Kidney glomerular epithelial cell (primary cell): ENCODE results near the gene MMUT.
"Not testable (repeated sequence)": the region's sequence is repeated elsewhere in the genome, so short reads cannot be mapped to it uniquely, and the experiment has no call there.

Source experiments
- DNase-seq: peaks from one replicate; lab custom pipeline; 2025; lab: John Stamatoyannopoulos, UW

The MMUT gene

GRCh38 chr6:49462927-49463611, at the start of gene MMUT, which contains the start of gene CENPQ:
TSS of gene MMUT (minus strand) at chr6:49463253. CDS start at chr6:49459466, 3,787 bp downstream.
TSS of gene CENPQ (plus strand) at chr6:49463370. CDS start at chr6:49470177, 6,807 bp downstream.
- peak; percentile 93 for DNase-seq

- DNase-seq: no peak
These were observed 46.3 kb upstream of the MMUT start for GRCh38 chr6:49509342-49509741.

GRCh38 chr6:49506569-49507111, 43.6 kb upstream of the MMUT start:
- no peak for DNase-seq

- DNase-seq: no peak
These were observed 41.6 kb upstream of the MMUT start for GRCh38 chr6:49504666-49505065.

GRCh38 chr6:49499623-49500022, 36.6 kb upstream of the MMUT start, which contains the start of gene GLYATL3:
TSS of gene GLYATL3 (plus strand) at chr6:49499923. CDS start at chr6:49511991, 12,068 bp downstream.
- DNase-seq: no peak

- DNase-seq: no peak
These were observed 36.1 kb upstream of the MMUT start for GRCh38 chr6:49499126-49499525.

GRCh38 chr6:49497304-49497703, 34.3 kb upstream of the MMUT start:
- DNase-seq: no peak

GRCh38 chr6:49490633-49491032, 27.6 kb upstream of the MMUT start:
- DNase-seq: no peak

GRCh38 chr6:49483380-49483779, 20.3 kb upstream of the MMUT start:
- not testable (repeated sequence) for DNase-seq

- DNase-seq: not testable (repeated sequence)
These were observed 18.8 kb upstream of the MMUT start for GRCh38 chr6:49481846-49482245.

GRCh38 chr6:49479308-49479970, 16.4 kb upstream of the MMUT start:
- no peak for DNase-seq

- not testable (repeated sequence) for DNase-seq
These were observed 13.5 kb upstream of the MMUT start for GRCh38 chr6:49476564-49476963.

GRCh38 chr6:49468042-49468441, 5.0 kb upstream of the MMUT start:
- no peak for DNase-seq

GRCh38 chr6:49464691-49465090, 1.6 kb upstream of the MMUT start:
- no peak for DNase-seq

GRCh38 chr6:49463612-49463967, 537 bp upstream of the MMUT start:
- DNase-seq: no peak

- no peak for DNase-seq
These were observed 490 bp downstream of the MMUT start for GRCh38 chr6:49462599-49462926.

- DNase-seq: no peak
These were observed 982 bp downstream of the MMUT start for GRCh38 chr6:49462071-49462470.

GRCh38 chr6:49457771-49458170, 5.3 kb downstream of the MMUT start:
- no peak for DNase-seq

- no peak for DNase-seq
These were observed 8.0 kb downstream of the MMUT start for GRCh38 chr6:49454787-49455709.

GRCh38 chr6:49453221-49453620, 9.8 kb downstream of the MMUT start:
- DNase-seq: no peak

GRCh38 chr6:49430866-49431265, 32.2 kb downstream of the MMUT start:
- DNase-seq: no peak

- no peak for DNase-seq
These were observed 32.9 kb downstream of the MMUT start for GRCh38 chr6:49430187-49430586.
